NK-92 (cell line): ENCODE measurements around the gene TMED6.
"Not testable (repeated sequence)": the region's sequence is repeated elsewhere in the genome, so short reads cannot be mapped to it uniquely, and the experiment has no call there.

Experiments
- DNase-seq: peaks from one replicate; lab custom pipeline; 2025; ENCODE audit not compliant: unreplicated experiment; lab: John Stamatoyannopoulos, UW

TMED6 gene

GRCh38 chr16:69306031-69306430 is 45.6 kb downstream of the TMED6 start:
- DNase-seq: no peak

GRCh38 chr16:69302301-69302700 is 49.3 kb downstream of the TMED6 start:
- DNase-seq: no peak

- no peak for DNase-seq
Observed at GRCh38 chr16:69301861-69302260, 49.7 kb downstream of the TMED6 start.

- no peak for DNase-seq
Observed at GRCh38 chr16:69301187-69301586, 50.4 kb downstream of the TMED6 start.

GRCh38 chr16:69298261-69298660 is 53.3 kb downstream of the TMED6 start:
- DNase-seq: no peak

GRCh38 chr16:69296771-69297170 is 54.8 kb downstream of the TMED6 start:
- DNase-seq: not testable (repeated sequence)

GRCh38 chr16:69294051-69294450 is 57.5 kb downstream of the TMED6 start:
- DNase-seq: no peak

GRCh38 chr16:69293401-69293800 is 58.2 kb downstream of the TMED6 start:
- no peak for DNase-seq
